ENCODE results near the gene ITPA. TPM values are rescaled to one million over a fixed set of nuclear protein-coding genes. Genes with fewer than 3 reads are reported as not detected.

The ITPA gene
- total and polyA plus RNA-seq, 2 of the 4 experiments (the other 2 are of a cell fraction) = 32.4 to 49.0 TPM

- Histone ChIP-seq H3K23ac (ENCODE audit: low read depth, low read length) (no peak overlapping the region), H3K4me3 (ENCODE audit: insufficient read depth, low read depth, low read length) (no peak overlapping the region), H2BK5ac (ENCODE audit: low read depth, low read length, poor library complexity, severe bottlenecking) (no peak overlapping the region), H3K27me3 (ENCODE audit: control insufficient read depth, insufficient read depth, low read length) (peaks cover 31% of the 10 kb centered on the region), H3K18ac (ENCODE audit: low read depth, low read length) (no peak overlapping the region), H3K9me3 (ENCODE audit: control insufficient read depth, insufficient read depth, low read length) (no peaks in the 10 kb centered on the region), H2BK120ac (ENCODE audit: low read depth, low read length) (no peak overlapping the region), H4K5ac (ENCODE audit: low read depth, low read length) (no peak overlapping the region), H3K4me2 (ENCODE audit: low read depth, low read length) (no peak overlapping the region), H3K27ac (ENCODE audit: insufficient read depth, low read length) (no peak overlapping the region), H3K14ac (replicated peaks; ENCODE audit: low read depth, low read length) (no peak overlapping the region), H2BK20ac (ENCODE audit: low read depth, low read length) (no peak overlapping the region), H3K4ac (ENCODE audit: low read depth, low read length) (no peak overlapping the region), H4K8ac (ENCODE audit: low read depth in 2 of 2, low read length in 2 of 2) (no peak overlapping the region), H3K4me1 (ENCODE audit: control insufficient read depth, insufficient read depth, low read length) (no peaks in the 10 kb centered on the region; the same call in 1 of the 2 replicates), H2BK15ac (ENCODE audit: low read depth, low read length) (no peak overlapping the region), H3K36me3 (ENCODE audit: control insufficient read depth, insufficient read depth, low read length) (no peaks in the 10 kb centered on the region), H2AK9ac (replicated peaks; ENCODE audit: low read depth, low read length, poor library complexity) (no peak overlapping the region), H3K9ac (ENCODE audit: low read depth, low read length) (no peak overlapping the region), H2AFZ (replicated peaks; ENCODE audit: low read length, poor library complexity) (no peak overlapping the region), H2AK5ac (ENCODE audit: low read depth, low read length) (no peak overlapping the region), H4K91ac (ENCODE audit: insufficient read depth, low read depth, low read length) (no peak overlapping the region), H3K79me1 (ENCODE audit: low read depth in 1 of 2, low read length in 2 of 2) (peaks cover 0 to 8% of the 10 kb centered on the region in 2 experiments; a peak in 1 of 4 replicates), H3K9me1 (ENCODE audit: insufficient read depth, low read length) (no peaks in the 10 kb centered on the region), H4K20me1 (ENCODE audit: insufficient read depth, low read length) (no peaks in the 10 kb centered on the region), H3K56ac (ENCODE audit: extremely low read depth, insufficient read depth, low read length) (no peak overlapping the region)
- intact Hi-C loops (cut with micrococcal nuclease) = no loop called here
- ChIA-PET POLR2A (ENCODE audit: unreplicated experiment) (no interaction called here), CTCF (no interaction called here)
- no TSS peak for BruUV-seq (replicated peaks)
- WGBS, 2 experiments (ENCODE audit: extremely low coverage in 2 of 2, insufficient read length in 1 of 2) = 59% methylated on average over 4 of the region's 14 CpGs; no CpG with 5 or more reads in 1 of the 2 experiments
- TF ChIP-seq RAD21 (IDR thresholded peaks at IDR 0.05; ENCODE audit: low read length) (no peak), MAZ (IDR thresholded peaks at IDR 0.05; ENCODE audit: borderline replicate concordance, low read depth, low read length) (no peak), BHLHE40 (IDR thresholded peaks at IDR 0.05; ENCODE audit: low read depth, low read length) (no peak), RFX5 (IDR thresholded peaks at IDR 0.05; ENCODE audit: low read depth, low read length) (no peak), NFE2L2 (IDR thresholded peaks at IDR 0.05; ENCODE audit: low read depth, low read length) (no peak), MAFK (IDR thresholded peaks at IDR 0.05; ENCODE audit: low read depth, low read length) (no peak)
- TF ChIP-seq, protein P1, sequence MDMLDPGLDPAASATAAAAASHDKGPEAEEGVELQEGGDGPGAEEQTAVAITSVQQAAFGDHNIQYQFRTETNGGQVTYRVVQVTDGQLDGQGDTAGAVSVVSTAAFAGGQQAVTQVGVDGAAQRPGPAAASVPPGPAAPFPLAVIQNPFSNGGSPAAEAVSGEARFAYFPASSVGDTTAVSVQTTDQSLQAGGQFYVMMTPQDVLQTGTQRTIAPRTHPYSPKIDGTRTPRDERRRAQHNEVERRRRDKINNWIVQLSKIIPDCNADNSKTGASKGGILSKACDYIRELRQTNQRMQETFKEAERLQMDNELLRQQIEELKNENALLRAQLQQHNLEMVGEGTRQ (IDR thresholded peaks at IDR 0.05; ENCODE audit: low read depth, low read length) = no peak
- in situ Hi-C loops (cut with MboI; ENCODE audit: low sequenced_read_pairs) = no loop called here
- dilution Hi-C loops (cut with HindIII; ENCODE audit: low sequenced_read_pairs, unreplicated experiment) = no loop called here
- ATAC-seq (ENCODE audit: low read depth) (no peak), DNase-seq (no peak)
Observed at GRCh38 chr20:3171391-3172125, 37.7 kb upstream of the ITPA start.

Data from IMR-90 (cell line).